AG04449 (cell line): ENCODE data around the gene SSX5.
"Not testable (repeated sequence)": the region's sequence is repeated elsewhere in the genome, so short reads cannot be mapped to it uniquely, and the experiment has no call there.

Experiments used
- CTCF ChIA-PET: fragments of 350-600 bp; formaldehyde crosslinking; extraction: SDS; loops from one replicate; lab custom pipeline; 2021; ENCODE audit warnings: antibody characterized with exemption; lab: Yijun Ruan, JAX
- POLR2A ChIA-PET: fragments of 400-600, 350-600 bp; formaldehyde crosslinking; extraction: SDS; loops from one replicate; lab custom pipeline; 2020; ENCODE audit warnings: antibody characterized with exemption, inconsistent platforms; lab: Yijun Ruan, JAX
- DNase-seq: peaks from one replicate; pipeline ENCODE4 v3.0.0-alpha.2; 2010; ENCODE audit warnings: low read depth, low spot score
- H3K4me3 ChIP-seq: 2 replicates; pipeline ENCODE4 v1.5.1; 2011; ENCODE audit warnings: low read depth, mild to moderate bottlenecking, control low read depth, low read length
- TF ChIP-seq, protein P1 (sequence below): IDR thresholded peaks from one replicate; pipeline ENCODE4 v1.5.1; 2011; ENCODE audit warnings: mild to moderate bottlenecking, moderate library complexity, low read length, control low read depth, inconsistent platforms; ENCODE audit not compliant: insufficient read depth; ENCODE audit errors: missing control alignments

The SSX5 gene

DNA sequence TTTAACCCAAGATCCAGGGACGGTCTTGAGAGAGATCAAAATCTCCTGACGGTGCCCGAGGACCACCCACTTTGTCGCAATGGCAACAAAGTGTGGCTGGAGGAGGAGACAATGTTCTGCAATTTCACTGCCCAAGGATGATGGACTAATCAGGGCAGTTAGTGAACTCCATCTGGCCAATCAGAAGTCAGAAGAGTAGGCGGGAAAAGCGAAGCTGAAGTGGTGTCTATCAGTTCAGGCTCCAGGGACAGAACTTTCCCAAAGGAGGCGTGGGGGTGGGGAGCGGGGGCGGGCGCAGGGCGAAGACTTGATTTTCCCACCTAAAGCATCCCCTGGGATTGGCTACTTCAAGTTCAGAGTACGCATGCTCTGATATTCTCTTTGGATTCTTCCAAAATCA, 40.6 kb downstream of the SSX5 start:
- CTCF ChIA-PET: no interaction called here

DNA sequence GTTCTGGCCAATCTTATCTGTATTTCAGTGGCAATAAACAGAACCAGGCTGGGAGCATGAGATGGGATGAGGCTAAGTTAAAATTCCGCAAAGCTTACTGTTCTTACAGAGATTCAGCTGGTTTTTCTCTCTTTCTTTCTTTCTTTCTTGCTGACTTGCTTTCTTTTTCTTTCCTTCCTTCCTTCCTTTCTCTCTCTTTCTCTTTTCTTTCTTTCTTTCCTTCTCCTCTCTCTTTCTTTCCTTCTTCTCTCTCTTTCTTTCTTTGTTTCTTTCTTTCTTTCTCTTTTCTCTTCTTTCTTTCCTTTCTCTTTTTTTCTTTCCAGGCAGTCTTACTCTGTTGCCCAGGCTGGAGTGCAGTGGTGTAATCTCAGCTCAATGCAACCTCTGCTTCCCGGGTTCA, 41.8 kb downstream of the SSX5 start:
- TF ChIP-seq, protein P1, sequence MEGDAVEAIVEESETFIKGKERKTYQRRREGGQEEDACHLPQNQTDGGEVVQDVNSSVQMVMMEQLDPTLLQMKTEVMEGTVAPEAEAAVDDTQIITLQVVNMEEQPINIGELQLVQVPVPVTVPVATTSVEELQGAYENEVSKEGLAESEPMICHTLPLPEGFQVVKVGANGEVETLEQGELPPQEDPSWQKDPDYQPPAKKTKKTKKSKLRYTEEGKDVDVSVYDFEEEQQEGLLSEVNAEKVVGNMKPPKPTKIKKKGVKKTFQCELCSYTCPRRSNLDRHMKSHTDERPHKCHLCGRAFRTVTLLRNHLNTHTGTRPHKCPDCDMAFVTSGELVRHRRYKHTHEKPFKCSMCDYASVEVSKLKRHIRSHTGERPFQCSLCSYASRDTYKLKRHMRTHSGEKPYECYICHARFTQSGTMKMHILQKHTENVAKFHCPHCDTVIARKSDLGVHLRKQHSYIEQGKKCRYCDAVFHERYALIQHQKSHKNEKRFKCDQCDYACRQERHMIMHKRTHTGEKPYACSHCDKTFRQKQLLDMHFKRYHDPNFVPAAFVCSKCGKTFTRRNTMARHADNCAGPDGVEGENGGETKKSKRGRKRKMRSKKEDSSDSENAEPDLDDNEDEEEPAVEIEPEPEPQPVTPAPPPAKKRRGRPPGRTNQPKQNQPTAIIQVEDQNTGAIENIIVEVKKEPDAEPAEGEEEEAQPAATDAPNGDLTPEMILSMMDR: no peak
- CTCF ChIA-PET: no interaction called here
- POLR2A ChIA-PET: no interaction called here
- no peak for DNase-seq
- H3K4me3 ChIP-seq: no peak overlapping the region

More for the DNA sequence above, 40.6 kb downstream of the SSX5 start:
- TF ChIP-seq, protein P1: no peak
- POLR2A ChIA-PET: no interaction called here
- DNase-seq: no peak
- no peak overlapping the region for H3K4me3 ChIP-seq

DNA sequence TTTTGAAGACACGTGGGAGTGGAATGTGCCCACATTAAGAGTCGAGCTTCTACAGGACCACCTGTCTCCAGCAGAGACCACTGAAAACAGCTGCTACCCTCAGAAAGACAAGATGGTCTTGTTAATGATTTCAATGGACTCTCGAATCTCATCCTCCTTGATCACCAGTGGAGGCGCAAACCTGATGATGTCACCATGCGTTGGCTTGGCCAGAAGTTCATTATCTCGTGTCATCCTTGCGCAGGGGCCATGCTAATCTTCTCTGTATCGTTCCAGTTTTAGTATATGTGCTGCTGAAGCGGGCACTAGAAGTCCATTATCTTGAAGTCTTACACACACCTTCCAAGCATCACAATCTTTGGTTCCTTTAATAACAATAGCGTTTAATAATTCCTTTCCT, 42.8 kb downstream of the SSX5 start:
- H3K4me3 ChIP-seq: no peak overlapping the region
- DNase-seq: no peak
- ChIA-PET POLR2A (no interaction called here), CTCF (no interaction called here)
- TF ChIP-seq, protein P1: no peak

DNA sequence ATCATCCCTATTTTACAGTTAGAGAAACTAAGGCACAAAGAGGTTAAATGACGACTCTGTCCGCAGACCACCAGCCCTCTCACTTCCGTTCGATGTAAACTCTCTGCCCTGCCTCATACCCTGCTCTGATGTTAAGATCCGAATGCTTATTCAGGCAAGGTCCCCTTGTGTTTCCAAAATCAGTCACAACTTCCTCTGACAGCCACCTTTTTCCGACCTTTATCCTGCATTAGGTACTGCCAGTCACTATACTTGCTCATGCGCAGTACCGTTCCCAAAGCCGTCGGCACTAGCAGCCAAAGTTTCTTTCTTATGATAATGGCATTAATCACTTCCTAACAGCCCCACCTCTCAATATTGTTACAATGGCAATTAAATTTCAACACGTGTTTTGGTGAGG, 53.9 kb downstream of the SSX5 start:
- H3K4me3 ChIP-seq, POLR2A ChIA-PET, CTCF ChIA-PET, DNase-seq: not testable (repeated sequence)

DNA sequence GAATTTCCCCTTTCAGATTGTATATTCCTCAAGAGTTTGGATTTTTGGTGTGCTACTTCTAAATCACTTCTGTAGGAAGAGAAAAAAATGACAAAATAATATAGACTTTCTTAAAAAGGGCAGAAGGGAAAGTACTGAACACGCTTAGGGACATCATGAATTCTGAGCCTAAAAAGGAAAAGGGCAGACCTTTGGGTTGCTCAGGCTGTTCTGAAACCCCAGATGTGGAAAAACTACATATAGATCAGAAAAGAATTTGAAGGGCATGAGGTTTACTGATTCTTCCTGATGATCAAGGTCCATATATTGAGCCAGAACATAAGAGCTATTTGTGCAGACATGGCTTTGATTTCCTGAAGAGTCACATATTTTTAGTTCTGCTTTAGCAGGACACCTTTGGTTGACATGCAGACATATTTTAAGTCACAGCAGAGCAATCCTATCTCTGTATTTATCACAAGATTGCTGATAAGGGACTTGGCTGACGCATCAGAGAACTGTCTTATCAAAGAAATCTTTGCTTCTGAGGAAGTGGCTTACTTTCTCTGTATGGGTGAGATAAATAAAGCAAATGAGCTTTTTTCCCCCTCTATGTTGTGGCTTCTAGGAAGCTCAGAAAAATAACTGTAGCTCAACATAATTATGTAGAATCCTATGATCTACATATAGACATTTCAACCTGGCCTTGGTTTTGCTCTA, 54.6 kb downstream of the SSX5 start:
- POLR2A ChIA-PET, CTCF ChIA-PET, H3K4me3 ChIP-seq, DNase-seq: not testable (repeated sequence)

DNA sequence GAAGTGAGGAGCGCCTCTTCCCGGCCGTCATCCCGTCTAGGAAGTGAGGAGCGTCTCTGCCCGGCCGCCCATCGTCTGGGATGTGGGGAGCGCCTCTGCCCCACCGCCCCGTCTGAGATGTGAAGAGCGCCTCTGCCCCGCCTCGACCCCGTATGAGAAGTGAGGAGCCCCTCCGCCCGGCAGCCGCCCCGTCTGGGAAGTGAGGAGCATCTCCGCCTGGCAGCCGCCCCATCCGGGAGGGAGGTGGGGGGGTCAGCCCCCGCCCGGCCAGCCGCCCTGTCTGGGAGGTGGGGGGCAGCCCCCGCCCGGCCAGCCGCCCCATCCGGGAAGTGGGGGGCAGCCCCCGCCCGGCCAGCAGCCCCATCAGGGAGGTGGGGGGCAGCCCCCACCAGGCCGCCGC, 57.5 kb downstream of the SSX5 start:
- DNase-seq, POLR2A ChIA-PET, CTCF ChIA-PET, H3K4me3 ChIP-seq: not testable (repeated sequence)
